Measurements from ENCODE around the gene GABBR2.
A peak's percentile ranks its signal among the peaks of the same experiment; 100 is the strongest.

The GABBR2 gene

DNA sequence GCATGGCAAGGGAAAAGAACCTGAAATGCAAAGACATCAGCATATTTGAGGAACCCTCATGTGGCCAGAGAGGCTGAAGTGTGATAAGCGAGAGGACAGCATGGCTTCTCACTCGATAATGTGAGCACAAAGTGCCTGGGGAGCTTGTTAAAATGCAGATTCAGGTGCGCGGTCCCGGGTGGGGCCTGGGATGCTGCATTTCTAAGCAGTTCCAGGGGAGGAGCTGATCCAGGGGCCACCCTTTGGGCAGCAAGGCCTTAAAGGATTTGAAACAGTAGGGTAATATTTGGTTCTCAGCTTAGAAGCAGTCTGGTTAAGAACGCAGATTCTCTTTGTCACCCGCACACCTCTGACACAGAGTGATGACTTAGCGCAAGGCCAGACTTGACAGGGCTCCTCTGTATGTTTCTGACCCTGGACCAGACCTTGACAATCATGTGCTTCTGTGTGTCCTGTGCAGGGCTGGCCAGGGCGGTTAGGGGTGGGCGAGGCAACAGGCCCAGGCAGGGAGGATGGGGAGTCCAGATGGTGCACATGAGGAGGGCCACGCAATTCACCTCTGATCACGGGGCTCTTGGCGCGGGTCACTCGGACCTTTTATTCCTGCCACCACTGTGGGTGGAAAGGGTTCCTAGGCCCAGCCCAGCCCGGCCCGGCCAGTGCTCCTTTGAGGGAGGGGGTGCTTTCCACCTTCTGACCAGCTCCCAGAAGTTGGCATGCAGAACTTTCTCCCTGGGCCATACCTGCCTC, 390.5 kb downstream of the GABBR2 start:
- no peak for DNase-seq (ENCODE audit: low spot score)

GRCh38 chr9:98317134-98317857, 391.4 kb downstream of the GABBR2 start:
- DNase-seq (ENCODE audit: low spot score): no peak

DNA sequence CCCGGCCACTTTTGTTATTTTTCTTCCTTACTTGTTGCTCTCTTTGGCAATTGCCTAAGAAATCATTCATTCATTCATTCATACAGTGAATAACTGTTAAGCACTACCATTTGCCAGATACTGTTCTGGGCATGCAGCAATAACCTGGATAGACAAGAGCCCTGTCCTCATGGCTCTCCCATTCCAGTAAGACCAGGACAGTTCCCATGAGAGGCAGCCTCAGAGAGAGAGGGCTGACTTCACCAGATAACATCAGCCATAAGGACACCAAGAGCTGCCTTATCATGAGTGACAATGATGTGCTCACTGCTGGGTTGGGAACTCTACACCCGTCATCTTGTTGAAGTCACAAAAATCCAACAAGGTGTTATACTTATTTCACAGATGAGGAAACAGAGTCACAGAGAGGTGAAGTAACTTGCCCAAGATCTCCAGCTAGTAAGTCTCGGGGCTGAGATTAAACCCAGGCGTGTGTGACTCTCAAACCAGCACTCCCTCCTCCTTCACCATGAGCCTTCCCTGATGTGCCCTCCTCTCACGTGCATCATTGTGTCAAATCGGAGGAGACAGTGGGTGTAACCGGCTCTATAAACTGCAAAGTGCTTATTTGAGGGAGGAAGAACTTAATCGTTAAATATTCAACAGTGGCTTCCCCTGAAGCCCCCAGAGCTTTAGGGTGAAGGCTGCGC, 392.1 kb downstream of the GABBR2 start:
- DNase-seq (ENCODE audit: low spot score): no peak

- peak; percentile 72 for DNase-seq (ENCODE audit: low spot score)
Observed at GRCh38 chr9:98315551-98316060, 393.1 kb downstream of the GABBR2 start.

DNA sequence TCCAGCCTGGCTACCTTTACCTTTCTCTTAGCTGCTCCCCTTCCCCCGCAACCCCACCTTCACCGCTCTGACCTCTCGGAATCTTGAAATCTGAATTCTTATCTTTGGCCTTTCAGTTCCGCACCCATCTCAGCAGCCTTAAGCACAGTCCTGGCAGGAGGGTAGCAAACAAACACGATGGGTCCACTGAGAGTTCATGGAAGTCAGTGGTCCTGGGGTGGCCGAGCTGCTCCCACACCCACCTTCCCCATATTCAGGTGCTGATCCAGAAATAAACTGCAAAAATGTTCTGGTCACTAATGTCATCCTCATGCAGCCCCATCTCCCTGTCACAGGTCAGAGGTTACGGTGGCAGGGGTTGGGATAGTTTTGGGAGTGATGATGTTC, 393.7 kb downstream of the GABBR2 start:
- no peak for DNase-seq (ENCODE audit: low spot score)

DNA sequence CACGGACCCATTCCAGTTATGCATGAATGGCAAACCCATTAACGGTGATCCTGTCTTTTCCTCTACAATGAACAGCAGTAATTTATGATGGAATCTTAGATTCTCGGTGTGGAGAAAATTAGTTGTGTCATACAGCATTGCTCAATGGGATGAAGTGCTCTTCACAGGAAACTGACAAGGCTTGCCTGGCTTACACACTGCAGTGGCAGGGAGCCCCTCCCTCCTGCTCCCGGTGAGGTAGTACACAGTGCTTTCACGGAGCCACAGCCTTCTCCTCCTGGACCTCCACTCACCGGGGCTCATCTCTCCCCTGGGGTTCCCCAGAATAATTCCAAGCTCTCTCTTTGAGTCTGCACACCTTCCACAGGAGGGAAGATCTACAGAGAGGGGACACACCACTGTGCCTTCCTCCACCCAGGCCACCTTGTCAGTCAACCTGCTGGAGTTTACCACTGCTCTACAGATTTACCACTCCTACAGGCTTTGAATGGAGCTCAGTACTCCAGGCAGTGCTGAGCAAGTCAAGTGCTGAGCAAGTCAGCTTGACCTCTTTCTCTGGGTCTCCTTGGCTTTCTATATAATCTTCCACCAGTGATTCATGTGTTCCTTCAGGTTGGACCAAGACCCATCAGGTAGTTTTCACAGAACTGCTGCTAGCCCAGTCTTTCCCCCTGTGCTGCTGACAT, 394.2 kb downstream of the GABBR2 start:
- DNase-seq (ENCODE audit: low spot score): no peak

GRCh38 chr9:98312365-98312764, 396.4 kb downstream of the GABBR2 start:
- no peak for DNase-seq (ENCODE audit: low spot score)

DNA sequence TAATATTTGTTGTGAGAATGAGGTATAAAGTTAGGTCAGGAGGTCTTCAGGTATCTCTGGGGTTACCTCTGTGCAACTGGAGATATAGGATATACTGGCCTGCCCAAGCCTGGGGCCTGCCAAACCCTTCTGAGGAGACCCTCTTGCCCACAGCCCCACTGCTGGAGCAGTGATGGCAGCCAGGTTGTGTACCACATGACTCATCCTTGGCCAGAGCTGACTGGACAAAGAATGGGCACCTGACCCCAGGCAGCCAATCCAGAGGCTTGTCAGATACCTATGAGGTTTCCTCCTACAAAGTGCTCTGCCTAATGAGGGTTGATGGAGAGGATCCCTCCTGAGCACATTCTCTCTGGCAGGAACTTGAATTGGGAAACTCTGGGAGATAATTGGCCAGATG, 397.2 kb downstream of the GABBR2 start:
- no peak for DNase-seq (ENCODE audit: low spot score)

GRCh38 chr9:98310752-98311392, 397.9 kb downstream of the GABBR2 start:
- DNase-seq (ENCODE audit: low spot score): no peak

DNA sequence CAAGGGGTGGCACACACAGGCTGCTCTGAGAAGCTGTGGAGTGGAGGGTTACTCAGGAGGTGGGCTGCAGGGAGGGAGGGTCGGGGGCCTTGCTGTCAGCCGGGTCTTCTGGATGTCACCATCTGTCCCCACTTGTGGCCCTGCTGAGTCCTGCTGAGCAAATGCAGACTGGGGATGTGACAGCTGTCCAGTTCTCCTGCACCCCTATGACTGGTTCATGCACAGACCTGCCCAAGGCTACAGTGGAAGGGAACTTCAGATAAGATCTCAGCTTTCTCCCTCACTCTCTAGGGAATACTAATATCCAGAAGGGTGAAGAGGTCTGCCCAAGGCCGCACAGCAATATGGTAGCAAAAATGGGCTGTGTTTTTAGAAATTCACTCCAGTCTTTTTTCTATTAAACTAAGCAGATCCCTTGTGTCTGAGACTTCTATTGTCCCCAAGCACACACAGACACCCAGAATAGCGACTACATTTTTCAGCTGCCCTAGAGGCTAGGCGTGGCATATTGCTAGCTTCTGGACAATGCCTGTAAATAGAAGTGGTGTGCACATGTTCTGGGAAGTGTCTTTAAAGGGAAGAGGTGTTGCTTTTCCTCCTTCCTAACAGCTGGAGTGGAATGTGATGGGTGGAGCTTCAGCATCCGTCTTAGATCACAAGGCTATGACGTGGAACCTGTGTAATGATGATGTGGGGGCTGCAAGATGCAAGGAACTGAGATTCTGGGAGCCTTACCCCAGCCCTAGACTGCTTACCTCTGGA, 402.2 kb downstream of the GABBR2 start:
- DNase-seq (ENCODE audit: low spot score): no peak

- DNase-seq (ENCODE audit: low spot score): no peak
Observed at GRCh38 chr9:98304381-98304780, 404.4 kb downstream of the GABBR2 start.

DNA sequence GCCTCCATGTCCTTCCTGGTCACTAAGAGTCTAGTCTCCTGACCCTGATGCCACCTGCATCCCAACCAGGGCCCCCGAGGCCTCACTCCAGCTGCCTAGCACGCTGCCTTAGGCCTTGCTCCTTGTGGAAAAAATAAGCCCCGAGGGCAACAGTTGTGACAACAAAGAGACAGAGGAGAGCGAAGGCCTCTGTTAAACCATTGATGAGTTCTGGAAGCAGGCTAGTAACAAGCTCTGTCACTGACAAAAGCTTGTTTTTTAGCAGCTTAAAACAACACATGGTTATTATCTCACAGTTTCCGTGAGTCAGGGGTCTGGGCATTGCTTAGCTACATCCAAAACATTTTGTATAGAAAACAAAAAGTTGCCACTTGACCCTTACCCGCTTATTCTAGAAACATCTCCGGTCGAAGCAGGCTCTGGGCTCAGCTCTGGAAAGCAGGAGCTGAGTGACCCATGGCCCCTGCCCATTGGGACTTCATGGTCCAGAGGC, 405.1 kb downstream of the GABBR2 start:
- no peak for DNase-seq (ENCODE audit: low spot score)

DNA sequence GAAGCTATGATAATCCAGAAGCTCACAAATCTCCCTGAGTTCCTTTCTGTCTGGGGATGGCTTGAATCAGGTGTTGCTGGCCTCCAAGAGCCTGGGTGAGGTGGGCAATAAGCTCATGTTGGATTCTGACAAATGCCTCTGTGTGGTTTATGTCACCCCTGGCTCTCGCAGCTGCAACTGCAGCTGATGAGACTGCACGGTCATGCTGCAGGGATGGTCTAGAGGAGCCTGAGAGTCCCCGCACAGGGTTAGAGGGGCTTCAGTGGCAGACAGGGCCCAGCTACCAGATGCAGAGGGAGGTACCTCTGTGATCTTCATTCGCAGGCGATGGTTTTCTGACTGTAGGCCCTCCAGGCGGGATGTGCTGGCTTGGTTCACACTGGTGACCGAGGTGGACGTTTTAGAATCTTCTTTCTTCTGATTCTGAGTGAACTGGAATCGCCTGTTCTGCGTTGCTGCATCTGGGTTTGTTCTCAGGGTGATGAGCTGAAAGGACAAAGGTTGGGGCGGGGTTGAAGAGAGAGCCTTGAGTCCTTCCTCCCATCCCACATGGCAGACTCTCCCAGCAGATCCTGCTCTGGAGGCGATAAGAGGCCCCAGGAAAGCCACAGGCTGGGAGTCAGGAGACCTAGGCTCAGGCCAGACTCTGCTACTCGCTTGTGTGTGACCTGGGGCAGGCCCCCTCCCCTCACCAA, 405.6 kb downstream of the GABBR2 start:
- no peak for DNase-seq (ENCODE audit: low spot score)

- DNase-seq (ENCODE audit: low spot score): no peak
Observed at GRCh38 chr9:98302150-98302549, 406.6 kb downstream of the GABBR2 start.

DNA sequence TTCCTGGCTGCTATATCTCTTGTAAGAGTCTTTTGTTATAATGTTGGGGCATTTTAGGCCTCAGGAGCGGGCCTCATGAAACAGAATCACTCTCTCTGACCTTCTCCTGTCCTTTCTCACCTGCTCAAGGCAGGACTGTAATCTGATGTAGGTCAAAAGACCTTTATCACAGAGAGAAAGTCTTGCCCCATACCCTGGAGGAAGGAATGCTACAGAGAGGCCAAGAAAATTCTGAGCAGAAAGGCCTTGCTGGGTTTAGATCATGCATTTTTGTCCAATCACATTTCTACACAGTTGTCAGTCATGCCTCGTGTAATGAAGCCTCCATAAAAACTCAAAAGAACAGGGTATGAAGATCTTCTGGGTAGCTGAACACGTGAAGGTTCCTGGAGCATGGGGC, 408.1 kb downstream of the GABBR2 start:
- no peak for DNase-seq (ENCODE audit: low spot score)

- no peak for DNase-seq (ENCODE audit: low spot score)
Observed at GRCh38 chr9:98298476-98298875, 410.3 kb downstream of the GABBR2 start.

- DNase-seq (ENCODE audit: low spot score): no peak
Observed at GRCh38 chr9:98295824-98296223, 412.9 kb downstream of the GABBR2 start.

- no peak for DNase-seq (ENCODE audit: low spot score)
Observed at GRCh38 chr9:98291820-98292219, 416.9 kb downstream of the GABBR2 start.

GRCh38 chr9:98290411-98290810, 418.3 kb downstream of the GABBR2 start:
- no peak for DNase-seq (ENCODE audit: low spot score)

DNA sequence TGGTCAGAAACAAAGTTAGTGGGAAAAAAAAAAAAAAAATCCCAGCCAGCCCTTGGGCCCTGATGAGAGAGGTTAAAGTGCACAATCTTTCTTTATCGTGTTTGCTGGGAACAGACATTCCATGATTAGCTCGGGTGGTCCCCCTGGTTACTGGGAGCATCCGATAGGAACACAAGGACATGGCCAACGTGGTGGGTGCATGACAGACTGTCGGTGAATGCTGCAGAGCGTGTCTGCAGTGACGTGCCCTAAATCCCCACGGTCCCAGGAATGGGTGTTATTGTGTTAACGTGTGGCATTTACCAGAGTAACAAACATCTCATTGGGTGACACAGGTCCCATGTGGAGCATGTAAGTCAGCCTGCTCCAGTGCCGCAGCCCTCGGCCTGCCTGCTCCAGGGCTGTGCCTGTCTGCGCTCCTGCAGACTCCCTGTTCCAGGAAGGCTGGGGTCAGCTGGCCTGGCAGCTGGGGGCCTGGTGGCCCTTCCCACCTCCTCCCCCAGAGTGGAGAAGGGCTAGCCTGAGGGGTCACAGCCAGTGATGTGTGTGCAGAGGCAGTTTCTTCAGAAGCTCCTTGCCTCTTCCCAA, 419.0 kb downstream of the GABBR2 start:
- no peak for DNase-seq (ENCODE audit: low spot score)

Measured in pons (tissue), 1 donor.